Measurements from ENCODE around the gene LEUTX.
A peak's percentile ranks its signal among the peaks of the same experiment; 100 is the strongest.

LEUTX gene

GRCh38 chr19:39737351-39737750, 41.3 kb upstream of the LEUTX start:
- Histone ChIP-seq H3K36me3 (ENCODE audit: control insufficient read depth, insufficient read depth, low read length) (no peaks in the 10 kb centered on the region), H4K8ac (ENCODE audit: low read depth, low read length) (no peak overlapping the region), H3K23ac (ENCODE audit: low read length) (no peak overlapping the region), H3K56ac (ENCODE audit: low read length) (no peak overlapping the region), H3K4me2 (ENCODE audit: low read length) (no peak overlapping the region), H3K4me1 (ENCODE audit: control insufficient read depth, low read depth, low read length) (no peaks in the 10 kb centered on the region), H3K79me2 (ENCODE audit: control insufficient read depth, insufficient read depth, low read length) (no peaks in the 10 kb centered on the region), H3K4me3 (ENCODE audit: low read length) (no peak overlapping the region), H2BK15ac (replicated peaks; ENCODE audit: low read depth) (no peak overlapping the region), H2AK5ac (ENCODE audit: low read length) (no peak overlapping the region), H3K27ac (ENCODE audit: low read depth, low read length) (no peak overlapping the region), H4K5ac (ENCODE audit: low read length) (no peak overlapping the region), H3K27me3 (ENCODE audit: insufficient read depth, low read length, poor library complexity) (no peaks in the 10 kb centered on the region), H3K4ac (ENCODE audit: low read depth, low read length) (no peak overlapping the region), H2BK5ac (ENCODE audit: low read length) (no peak overlapping the region), H3K9ac (ENCODE audit: low read length) (no peak overlapping the region), H3K79me1 (ENCODE audit: low read length) (no peaks in the 10 kb centered on the region), H2BK120ac (ENCODE audit: low read depth, low read length) (no peak overlapping the region), H3K18ac (ENCODE audit: low read length) (no peak overlapping the region)
- no CpG with 5 or more reads among the region's 3 CpGs for WGBS (ENCODE audit: extremely low coverage, insufficient coverage, low lambda C conversion rate)
- no peak for DNase-seq

DNA sequence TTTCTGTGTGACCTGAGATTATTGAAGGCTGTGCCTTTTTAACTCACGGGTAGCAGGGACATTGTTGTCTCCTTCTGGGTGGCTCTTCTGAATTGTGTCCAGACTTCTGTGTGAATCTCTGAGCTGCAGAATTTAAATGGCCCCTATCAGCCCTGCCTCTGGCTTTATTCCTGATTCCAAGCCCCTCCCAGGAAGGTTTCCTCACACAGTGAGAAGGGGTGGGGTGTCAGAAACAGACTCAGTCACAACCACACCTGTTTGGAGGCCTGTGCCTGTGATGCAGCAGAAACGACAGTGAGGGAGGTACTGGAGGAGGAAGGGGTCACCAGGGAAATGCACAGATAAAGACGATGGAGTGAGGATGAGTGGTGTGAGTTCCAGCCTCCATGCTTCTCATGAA, 40.8 kb upstream of the LEUTX start, which contains the start of gene CLC:
TSS of gene CLC (minus strand) at position 139 of the 400 bp plus-strand sequence. CDS start at position 62, 77 bp downstream.
- H3K4ac ChIP-seq (ENCODE audit: low read depth, low read length): no peak within 1 kb of the TSS
- H4K8ac ChIP-seq (ENCODE audit: low read depth, low read length): no peak within 1 kb of the TSS
- H3K4me1 ChIP-seq (ENCODE audit: control insufficient read depth, low read depth, low read length): no peaks in the 10 kb centered on the region
- no peak within 1 kb of the TSS for H3K56ac ChIP-seq (ENCODE audit: low read length)
- no peak within 1 kb of the TSS for H2BK15ac ChIP-seq (replicated peaks; ENCODE audit: low read depth)
- no peak within 1 kb of the TSS for H3K18ac ChIP-seq (ENCODE audit: low read length)
- no peak within 1 kb of the TSS for H3K23ac ChIP-seq (ENCODE audit: low read length)
- no peak within 1 kb of the TSS for H2BK120ac ChIP-seq (ENCODE audit: low read depth, low read length)
- H3K79me2 ChIP-seq (ENCODE audit: control insufficient read depth, insufficient read depth, low read length): no peaks in the 10 kb centered on the region
- DNase-seq: no peak
- no CpG with 5 or more reads among the region's 3 CpGs for WGBS (ENCODE audit: extremely low coverage, insufficient coverage, low lambda C conversion rate)
- no peak within 1 kb of the TSS for H3K4me2 ChIP-seq (ENCODE audit: low read length)
- no peak within 1 kb of the TSS for H4K5ac ChIP-seq (ENCODE audit: low read length)
- H3K36me3 ChIP-seq (ENCODE audit: control insufficient read depth, insufficient read depth, low read length): no peaks in the 10 kb centered on the region
- no peak within 1 kb of the TSS for H2AK5ac ChIP-seq (ENCODE audit: low read length)
- no peaks in the 10 kb centered on the region for H3K27me3 ChIP-seq (ENCODE audit: insufficient read depth, low read length, poor library complexity)
- no peaks in the 10 kb centered on the region for H3K79me1 ChIP-seq (ENCODE audit: low read length)
- H2BK5ac ChIP-seq (ENCODE audit: low read length): no peak within 1 kb of the TSS
- H3K9ac ChIP-seq (ENCODE audit: low read length): no peak within 1 kb of the TSS
- no peak within 1 kb of the TSS for H3K27ac ChIP-seq (ENCODE audit: low read depth, low read length)
- no peak within 1 kb of the TSS for H3K4me3 ChIP-seq (ENCODE audit: low read length)

DNA sequence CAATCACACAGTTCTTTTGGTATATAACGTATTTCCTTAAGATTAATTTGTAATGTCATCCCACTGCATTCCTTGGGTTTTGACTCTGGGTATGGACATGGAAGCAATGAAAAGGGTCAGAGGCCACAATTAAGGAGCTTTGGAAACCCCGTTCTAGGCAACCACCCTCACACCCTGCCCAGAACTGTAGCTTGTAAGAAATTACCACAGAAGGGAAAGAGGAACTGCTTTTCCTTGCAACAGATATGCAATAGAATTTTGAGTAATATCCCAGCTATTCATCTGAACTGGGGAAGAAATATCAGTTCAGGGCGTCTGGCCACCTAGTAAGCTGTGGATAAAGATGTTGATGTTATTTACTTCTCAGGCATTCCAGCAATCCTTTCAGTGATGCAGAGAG, 39.8 kb upstream of the LEUTX start:
- no peak overlapping the region for H2AK5ac ChIP-seq (ENCODE audit: low read length)
- no peak overlapping the region for H3K4me2 ChIP-seq (ENCODE audit: low read length)
- H2BK120ac ChIP-seq (ENCODE audit: low read depth, low read length): no peak overlapping the region
- no peak overlapping the region for H4K8ac ChIP-seq (ENCODE audit: low read depth, low read length)
- DNase-seq: no peak
- H3K4me3 ChIP-seq (ENCODE audit: low read length): no peak overlapping the region
- no peaks in the 10 kb centered on the region for H3K27me3 ChIP-seq (ENCODE audit: insufficient read depth, low read length, poor library complexity)
- no peak overlapping the region for H3K4ac ChIP-seq (ENCODE audit: low read depth, low read length)
- H3K56ac ChIP-seq (ENCODE audit: low read length): no peak overlapping the region
- no peak overlapping the region for H3K23ac ChIP-seq (ENCODE audit: low read length)
- WGBS (ENCODE audit: extremely low coverage, insufficient coverage, low lambda C conversion rate): no CpG with 5 or more reads among the region's 3 CpGs
- no peak overlapping the region for H2BK15ac ChIP-seq (replicated peaks; ENCODE audit: low read depth)
- no peak overlapping the region for H4K5ac ChIP-seq (ENCODE audit: low read length)
- H3K9ac ChIP-seq (ENCODE audit: low read length): no peak overlapping the region
- no peak overlapping the region for H2BK5ac ChIP-seq (ENCODE audit: low read length)
- H3K79me2 ChIP-seq (ENCODE audit: control insufficient read depth, insufficient read depth, low read length): no peaks in the 10 kb centered on the region
- no peak overlapping the region for H3K27ac ChIP-seq (ENCODE audit: low read depth, low read length)
- H3K4me1 ChIP-seq (ENCODE audit: control insufficient read depth, low read depth, low read length): no peaks in the 10 kb centered on the region
- H3K18ac ChIP-seq (ENCODE audit: low read length): no peak overlapping the region
- H3K36me3 ChIP-seq (ENCODE audit: control insufficient read depth, insufficient read depth, low read length): no peaks in the 10 kb centered on the region
- H3K79me1 ChIP-seq (ENCODE audit: low read length): no peaks in the 10 kb centered on the region

- Histone ChIP-seq H3K4me3 (ENCODE audit: low read length) (no peak overlapping the region), H2BK15ac (replicated peaks; ENCODE audit: low read depth) (no peak overlapping the region), H3K79me2 (ENCODE audit: control insufficient read depth, insufficient read depth, low read length) (no peaks in the 10 kb centered on the region), H3K4me2 (ENCODE audit: low read length) (no peak overlapping the region), H2BK5ac (ENCODE audit: low read length) (no peak overlapping the region), H2AK5ac (ENCODE audit: low read length) (no peak overlapping the region), H3K4ac (ENCODE audit: low read depth, low read length) (no peak overlapping the region), H2BK120ac (ENCODE audit: low read depth, low read length) (no peak overlapping the region), H3K79me1 (ENCODE audit: low read length) (no peaks in the 10 kb centered on the region), H3K36me3 (ENCODE audit: control insufficient read depth, insufficient read depth, low read length) (no peaks in the 10 kb centered on the region), H3K4me1 (ENCODE audit: control insufficient read depth, low read depth, low read length) (no peaks in the 10 kb centered on the region), H4K8ac (ENCODE audit: low read depth, low read length) (no peak overlapping the region), H3K27ac (ENCODE audit: low read depth, low read length) (no peak overlapping the region), H3K27me3 (ENCODE audit: insufficient read depth, low read length, poor library complexity) (no peaks in the 10 kb centered on the region), H4K5ac (ENCODE audit: low read length) (no peak overlapping the region), H3K9ac (ENCODE audit: low read length) (no peak overlapping the region), H3K56ac (ENCODE audit: low read length) (no peak overlapping the region), H3K23ac (ENCODE audit: low read length) (no peak overlapping the region), H3K18ac (ENCODE audit: low read length) (no peak overlapping the region)
- DNase-seq: no peak
- WGBS (ENCODE audit: extremely low coverage, insufficient coverage, low lambda C conversion rate): 100% methylated on average over 1 of the region's 1 CpG
Measured at GRCh38 chr19:39740395-39740794, 38.3 kb upstream of the LEUTX start.

GRCh38 chr19:39745643-39746042, 33.0 kb upstream of the LEUTX start:
- no peak overlapping the region for H4K8ac ChIP-seq (ENCODE audit: low read depth, low read length)
- no peak overlapping the region for H3K4me2 ChIP-seq (ENCODE audit: low read length)
- no peak overlapping the region for H4K5ac ChIP-seq (ENCODE audit: low read length)
- no peak overlapping the region for H2AK5ac ChIP-seq (ENCODE audit: low read length)
- no peak overlapping the region for H3K56ac ChIP-seq (ENCODE audit: low read length)
- H3K27me3 ChIP-seq (ENCODE audit: insufficient read depth, low read length, poor library complexity): no peaks in the 10 kb centered on the region
- H3K79me1 ChIP-seq (ENCODE audit: low read length): no peaks in the 10 kb centered on the region
- H3K4ac ChIP-seq (ENCODE audit: low read depth, low read length): no peak overlapping the region
- H3K79me2 ChIP-seq (ENCODE audit: control insufficient read depth, insufficient read depth, low read length): no peaks in the 10 kb centered on the region
- no peak overlapping the region for H2BK5ac ChIP-seq (ENCODE audit: low read length)
- no peaks in the 10 kb centered on the region for H3K36me3 ChIP-seq (ENCODE audit: control insufficient read depth, insufficient read depth, low read length)
- H3K27ac ChIP-seq (ENCODE audit: low read depth, low read length): no peak overlapping the region
- H2BK15ac ChIP-seq (replicated peaks; ENCODE audit: low read depth): no peak overlapping the region
- no peak overlapping the region for H2BK120ac ChIP-seq (ENCODE audit: low read depth, low read length)
- WGBS (ENCODE audit: extremely low coverage, insufficient coverage, low lambda C conversion rate): no CpG with 5 or more reads among the region's 3 CpGs
- H3K4me1 ChIP-seq (ENCODE audit: control insufficient read depth, low read depth, low read length): no peaks in the 10 kb centered on the region
- no peak for DNase-seq
- no peak overlapping the region for H3K9ac ChIP-seq (ENCODE audit: low read length)
- H3K4me3 ChIP-seq (ENCODE audit: low read length): no peak overlapping the region
- no peak overlapping the region for H3K23ac ChIP-seq (ENCODE audit: low read length)
- no peak overlapping the region for H3K18ac ChIP-seq (ENCODE audit: low read length)

DNA sequence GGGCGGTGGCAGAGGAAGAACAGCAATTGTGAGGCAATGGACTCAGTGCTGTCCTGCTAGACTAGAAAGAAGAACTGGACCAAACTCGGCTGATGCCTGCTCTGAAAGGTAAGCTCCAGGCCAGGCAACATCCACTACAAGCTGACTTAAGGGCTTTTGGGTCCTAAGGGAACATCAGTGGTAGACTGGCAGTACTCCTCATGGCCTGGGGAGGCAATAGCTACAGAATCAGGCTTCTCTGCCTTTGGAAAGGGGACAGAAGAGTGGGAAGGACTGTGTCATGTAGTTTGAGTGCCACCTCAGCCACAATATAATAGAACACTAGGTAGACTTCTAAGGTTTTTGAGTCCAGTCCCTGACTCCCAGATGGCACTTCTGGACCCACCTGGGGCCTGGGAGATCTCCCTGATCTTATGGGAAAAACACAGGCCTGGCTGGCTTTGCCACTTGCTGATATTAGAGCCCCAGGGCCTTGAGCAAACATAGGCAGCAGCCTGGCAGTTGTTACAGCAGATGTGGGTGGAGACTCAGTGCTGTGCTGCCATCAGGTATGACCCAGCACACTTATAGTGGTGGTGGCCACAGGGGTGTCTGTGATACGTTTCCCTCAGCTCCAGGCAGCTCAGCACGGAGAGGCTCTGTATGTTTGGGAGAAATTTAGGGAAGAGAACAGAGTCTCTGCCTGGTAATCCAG, 31.7 kb upstream of the LEUTX start:
- Histone ChIP-seq H2BK120ac (ENCODE audit: low read depth, low read length) (no peak overlapping the region), H4K8ac (ENCODE audit: low read depth, low read length) (no peak overlapping the region), H3K4ac (ENCODE audit: low read depth, low read length) (no peak overlapping the region), H3K79me1 (ENCODE audit: low read length) (no peaks in the 10 kb centered on the region), H2AK5ac (ENCODE audit: low read length) (no peak overlapping the region), H3K18ac (ENCODE audit: low read length) (no peak overlapping the region), H3K36me3 (ENCODE audit: control insufficient read depth, insufficient read depth, low read length) (no peaks in the 10 kb centered on the region), H2BK5ac (ENCODE audit: low read length) (no peak overlapping the region), H3K4me3 (ENCODE audit: low read length) (no peak overlapping the region), H3K23ac (ENCODE audit: low read length) (no peak overlapping the region), H3K56ac (ENCODE audit: low read length) (no peak overlapping the region), H3K4me1 (ENCODE audit: control insufficient read depth, low read depth, low read length) (no peaks in the 10 kb centered on the region), H3K4me2 (ENCODE audit: low read length) (no peak overlapping the region), H3K27me3 (ENCODE audit: insufficient read depth, low read length, poor library complexity) (no peaks in the 10 kb centered on the region), H3K9ac (ENCODE audit: low read length) (no peak overlapping the region), H3K79me2 (ENCODE audit: control insufficient read depth, insufficient read depth, low read length) (no peaks in the 10 kb centered on the region), H4K5ac (ENCODE audit: low read length) (no peak overlapping the region), H2BK15ac (replicated peaks; ENCODE audit: low read depth) (no peak overlapping the region), H3K27ac (ENCODE audit: low read depth, low read length) (no peak overlapping the region)
- peak; percentile 42 for DNase-seq
- WGBS (ENCODE audit: extremely low coverage, insufficient coverage, low lambda C conversion rate): no CpG with 5 or more reads among the region's 4 CpGs

Data from mesendoderm (in vitro differentiated cells).